GM21723 (cell line): ENCODE measurements around the gene AOPEP.

Experiments used
- ATAC-seq: cut with Tn5 transposase; IDR thresholded peaks from one replicate; pipeline ENCODE4 v1.9.1; 2021; ENCODE audit warnings: mild to moderate bottlenecking, moderate library complexity; ENCODE audit not compliant: unreplicated experiment

The AOPEP gene

GRCh38 chr9:94788570-94789105 is 62.1 kb downstream of the AOPEP start:
- no peak for ATAC-seq

- ATAC-seq, result no peak
Measured at GRCh38 chr9:94791435-94791834, 64.9 kb downstream of the AOPEP start.

DNA sequence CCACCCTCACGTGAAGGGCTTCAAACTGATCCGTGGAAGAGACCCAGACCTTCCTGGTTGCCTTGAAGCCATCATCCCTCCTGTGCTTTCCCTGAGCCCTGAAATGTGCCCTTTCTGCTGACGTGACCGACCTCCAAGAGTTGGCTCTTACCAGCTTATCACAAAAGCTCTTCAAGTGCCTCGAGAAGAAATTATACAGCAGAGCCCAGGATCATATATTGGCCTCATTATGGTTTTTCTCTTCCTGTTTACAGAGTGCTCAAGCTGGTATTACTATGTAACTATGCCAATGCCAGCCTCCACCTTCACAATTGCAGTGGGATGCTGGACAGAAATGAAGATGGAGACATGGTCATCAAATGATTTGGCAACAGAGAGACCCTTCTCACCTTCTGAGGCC is 66.0 kb downstream of the AOPEP start:
- no peak for ATAC-seq

DNA sequence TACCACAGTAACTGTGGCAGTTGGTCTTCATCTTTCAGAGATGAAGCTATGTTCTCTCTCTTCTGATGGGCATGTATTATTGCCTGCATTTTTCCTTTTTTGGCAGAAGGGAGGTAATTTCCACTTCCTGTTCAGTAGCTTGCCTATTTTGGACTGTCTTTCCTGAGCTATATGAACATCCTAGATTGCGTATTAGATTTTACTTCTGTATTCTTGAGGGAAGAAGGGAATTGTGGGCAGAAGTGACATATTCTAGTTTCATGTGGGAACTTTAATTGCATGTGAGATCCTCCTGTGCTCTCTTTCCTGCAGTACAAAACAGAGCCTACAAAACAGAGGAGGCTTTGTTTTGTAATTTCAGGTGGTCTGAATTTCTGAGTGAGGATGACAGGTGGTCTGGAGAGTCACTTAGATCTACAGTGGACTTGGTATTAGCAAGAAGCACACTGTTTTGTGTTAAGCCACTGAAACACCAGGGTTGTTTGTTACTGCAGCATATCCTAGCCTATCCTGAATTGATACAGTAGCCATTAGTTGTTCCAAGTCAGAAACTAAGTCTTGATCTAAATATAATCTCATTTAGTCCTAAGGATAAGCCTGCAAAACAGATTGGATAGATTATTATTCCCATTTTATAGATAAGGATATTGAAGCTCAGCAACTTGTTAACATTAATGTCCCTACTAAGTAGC is 68.1 kb downstream of the AOPEP start:
- ATAC-seq, result no peak

GRCh38 chr9:94796687-94797086 is 70.2 kb downstream of the AOPEP start:
- ATAC-seq, result no peak

- ATAC-seq, result no peak
Measured at GRCh38 chr9:94798201-94798600, 71.7 kb downstream of the AOPEP start.

GRCh38 chr9:94798708-94799107 is 72.2 kb downstream of the AOPEP start:
- ATAC-seq, result no peak

GRCh38 chr9:94799578-94800264 is 73.2 kb downstream of the AOPEP start:
- ATAC-seq, result no peak

- ATAC-seq, result no peak
Measured at GRCh38 chr9:94800424-94801117, 74.1 kb downstream of the AOPEP start.

GRCh38 chr9:94801234-94801633 is 74.7 kb downstream of the AOPEP start:
- ATAC-seq, result no peak

DNA sequence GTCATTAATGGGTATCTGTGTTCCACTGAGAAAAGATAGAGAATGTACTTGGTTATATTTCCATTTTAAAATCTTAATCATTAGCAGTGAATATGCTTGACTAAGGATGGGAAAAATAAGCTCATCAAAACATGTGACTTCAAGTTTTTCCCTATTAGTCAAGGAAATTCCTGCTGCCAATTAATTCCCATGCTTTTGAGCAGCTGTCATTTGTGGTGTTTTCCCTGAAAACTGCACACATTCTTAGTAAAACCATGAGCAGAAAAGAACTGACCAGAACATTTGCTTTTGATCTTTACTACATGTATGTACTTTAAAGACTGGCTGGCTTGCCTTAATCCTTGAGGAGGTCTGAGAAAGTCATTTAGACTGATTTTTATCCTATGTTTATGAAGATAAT is 75.2 kb downstream of the AOPEP start:
- no peak for ATAC-seq

- ATAC-seq, result no peak
Measured at GRCh38 chr9:94802251-94802650, 75.8 kb downstream of the AOPEP start.

DNA sequence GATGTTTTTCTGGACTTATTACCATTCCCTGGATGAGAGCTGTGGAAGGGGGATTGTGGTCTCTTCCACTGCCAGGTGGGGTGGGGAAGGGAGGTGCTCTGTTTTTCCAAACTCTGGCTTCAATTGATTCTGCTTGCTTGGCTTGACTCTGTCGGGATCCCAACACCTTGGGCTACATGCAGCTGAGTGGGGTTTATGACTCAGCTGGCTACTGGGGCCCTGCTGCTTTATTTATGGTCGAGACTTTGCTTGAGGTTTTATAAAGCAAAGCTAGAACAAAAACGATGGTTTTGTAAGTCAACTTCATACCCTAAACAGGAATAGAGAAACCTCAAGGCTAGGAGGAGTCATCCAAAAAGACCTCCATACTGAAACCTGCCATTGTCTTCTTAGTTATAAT is 76.3 kb downstream of the AOPEP start:
- peak; percentile 63 for ATAC-seq

DNA sequence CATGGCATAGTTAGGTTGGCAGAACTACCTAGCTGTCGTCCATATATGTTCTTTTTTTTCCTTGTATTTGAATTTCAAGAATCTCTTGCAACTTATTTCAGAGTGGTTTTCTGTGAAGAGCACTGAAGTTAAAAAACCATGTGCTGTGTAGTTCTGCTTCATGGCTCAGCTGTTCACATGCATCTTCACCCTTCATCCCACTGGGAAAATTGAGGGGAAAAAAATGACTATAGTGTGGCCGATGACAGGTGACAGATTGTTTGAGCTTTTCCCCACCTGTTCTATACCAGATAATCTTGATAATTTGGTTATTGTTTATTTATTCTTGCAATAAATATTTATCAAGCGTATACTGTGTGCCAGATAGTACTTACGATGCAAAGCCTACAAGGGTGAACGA is 77.8 kb downstream of the AOPEP start:
- ATAC-seq, result no peak

GRCh38 chr9:94805051-94805489 is 78.6 kb downstream of the AOPEP start:
- no peak for ATAC-seq

- ATAC-seq, result no peak
Measured at GRCh38 chr9:94805585-94805984, 79.1 kb downstream of the AOPEP start.

- no peak for ATAC-seq
Measured at GRCh38 chr9:94806307-94806893, 79.9 kb downstream of the AOPEP start.

DNA sequence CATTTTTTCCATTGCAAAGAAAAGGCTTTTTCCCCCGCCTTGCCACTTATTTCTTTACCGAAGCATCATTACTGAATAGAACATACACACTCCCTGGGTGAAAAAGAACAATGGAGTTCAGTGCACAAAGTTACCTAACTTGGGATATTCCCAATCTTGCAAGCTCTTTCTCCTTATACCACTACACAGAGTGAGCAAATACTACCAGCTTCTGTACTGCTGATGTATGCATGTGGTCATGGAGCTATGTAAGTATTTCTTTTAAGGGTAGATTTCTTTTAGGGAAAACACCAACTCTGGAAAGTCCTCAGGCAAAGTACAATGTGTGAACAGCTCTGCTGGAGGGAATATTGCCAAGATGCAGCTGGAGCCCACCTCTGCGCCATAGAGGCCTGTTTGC is 81.1 kb downstream of the AOPEP start:
- ATAC-seq, result no peak

DNA sequence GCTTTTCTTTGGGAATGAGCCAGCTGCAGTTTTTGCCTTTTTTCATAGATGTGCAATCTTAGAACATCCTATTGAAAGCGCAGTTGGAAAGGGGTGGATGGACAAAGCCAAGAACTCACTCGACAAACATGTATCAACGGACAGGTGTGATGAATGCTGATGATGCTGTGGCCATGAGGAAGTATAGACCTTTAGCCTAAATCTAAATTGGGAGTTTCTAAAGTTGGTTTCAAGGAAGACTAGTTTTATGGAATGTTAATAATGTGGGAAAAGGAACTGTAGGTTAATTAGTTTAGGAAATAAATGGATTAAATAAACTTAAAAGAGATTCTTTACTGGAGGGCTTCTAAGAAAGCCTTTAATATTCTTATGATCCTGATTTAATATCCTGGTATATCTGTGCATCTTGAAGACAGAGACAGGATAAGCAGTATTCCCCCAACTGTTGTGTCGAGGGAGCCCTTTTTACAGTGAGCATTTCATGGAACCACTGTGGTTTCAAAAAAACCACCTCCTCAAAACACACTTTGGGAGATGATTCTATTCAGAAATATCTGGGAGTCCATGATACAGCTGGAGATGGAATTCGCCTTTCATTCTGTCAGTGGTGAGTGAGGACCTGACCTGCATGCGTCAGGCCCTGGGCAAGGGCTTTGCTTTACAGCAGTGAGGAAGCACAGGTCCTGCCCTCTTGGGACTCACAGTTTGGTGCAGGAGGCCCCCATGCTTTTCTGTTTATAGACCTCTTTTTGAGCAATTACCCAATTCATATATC is 82.6 kb downstream of the AOPEP start:
- ATAC-seq, result no peak

DNA sequence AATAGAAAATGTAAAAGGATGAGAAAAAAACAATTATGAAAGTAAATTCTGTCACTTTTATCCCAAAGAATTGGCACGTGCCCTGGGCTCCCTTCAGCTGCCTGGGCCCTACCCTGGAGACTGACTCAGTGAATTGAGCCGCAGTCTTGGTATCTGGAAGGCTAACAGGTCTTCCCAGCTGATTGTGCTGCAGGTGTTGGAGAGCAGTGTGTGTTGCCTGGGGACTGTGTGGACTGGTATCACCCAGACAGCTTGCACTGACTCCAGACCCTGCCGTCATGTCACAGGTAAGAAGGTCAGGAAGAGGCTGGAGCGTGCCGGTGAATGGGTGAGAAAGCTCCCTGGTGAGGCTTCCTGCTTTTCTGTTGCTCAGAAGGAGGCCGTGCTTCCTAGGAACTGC is 83.3 kb downstream of the AOPEP start:
- ATAC-seq, result no peak

DNA sequence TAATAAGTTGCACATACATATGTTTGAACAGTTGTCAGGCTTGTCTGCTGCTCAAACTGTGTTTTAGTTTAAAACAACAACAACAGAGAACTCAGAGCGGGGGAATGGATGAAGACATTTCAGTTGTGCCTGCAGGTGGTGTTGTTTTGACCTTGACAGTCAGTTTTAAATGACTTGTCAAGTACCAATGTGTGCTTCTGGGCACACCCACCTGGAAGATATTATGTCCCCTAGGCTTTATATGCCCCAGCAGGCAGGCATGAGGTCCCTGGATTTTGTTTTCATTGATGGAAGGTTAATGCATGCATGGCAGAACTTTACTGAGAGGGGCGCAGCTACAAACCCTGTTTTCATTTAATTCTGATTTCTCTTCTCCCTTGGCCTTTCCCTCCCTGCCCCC is 84.6 kb downstream of the AOPEP start:
- no peak for ATAC-seq
